B cell (primary cell): ENCODE measurements around the gene APBB3. TPM values are rescaled to one million over a fixed set of nuclear protein-coding genes. Genes with fewer than 3 reads are reported as not detected.
A peak's percentile ranks its signal among the peaks of the same experiment; 100 is the strongest.

Experiments used
- ATAC-seq: fragments of 200-7000 bp; cut with Tn5 transposase; one replicate; pipeline ENCODE4 v1.10.0; 2021; ENCODE audit warnings: low read depth, mild to moderate bottlenecking, moderate number of reproducible peaks, moderate library complexity
- CTCF ChIA-PET: fragments of 350-600 bp; sonication (Branson Sonifier 250); formaldehyde crosslinking; loops from one replicate; lab custom pipeline; 2021; ENCODE audit warnings: antibody characterized with exemption, inconsistent platforms; lab: Charles Lee
- POLR2A ChIA-PET: fragments of 350-600 bp; sonication (Branson Sonifier 250); formaldehyde crosslinking; loops from one replicate; lab custom pipeline; 2021; ENCODE audit warnings: antibody characterized with exemption; lab: Charles Lee
- DNase-seq: peaks from one replicate; pipeline ENCODE4 v3.0.0; 2013
- H2AFZ ChIP-seq: 2 replicates; pipeline ENCODE4 v1.6.1; 2012; ENCODE audit warnings: mild to moderate bottlenecking, low read depth, low read length; ENCODE audit not compliant: insufficient read depth, poor library complexity, severe bottlenecking
- H3K27ac ChIP-seq, 2 donors: 1 replicate in 1 of 2; 2 replicates in 1 of 2; pipeline ENCODE4 v1.5.1; 2012 to 2013; ENCODE audit warnings: low read length in 2 of 2, mild to moderate bottlenecking in 2 of 2, moderate library complexity in 1 of 2
- H3K27me3 ChIP-seq, 4 experiments: fragments of 200-600 bp in 1 of 4; sonication (generic) in 1 of 4; replicated peaks in 1 of 4; 1 replicate in 2 of 4; 2 replicates in 2 of 4; pipeline versions ENCODE4 v1.6.1 to v1.7.0; 2013 to 2016; ENCODE audit warnings: low read length in 3 of 4, mild to moderate bottlenecking in 2 of 4, mixed read lengths in 1 of 4, moderate library complexity in 1 of 4; ENCODE audit not compliant: insufficient read depth in 4 of 4, control insufficient read depth in 3 of 4; ENCODE audit errors: control extremely low read depth in 1 of 4
- H3K36me3 ChIP-seq, 2 experiments: replicated peaks in 1 of 2; 1 replicate in 1 of 2; 2 replicates in 1 of 2; pipeline versions ENCODE4 v1.6.1 to v1.7.1; 2013; ENCODE audit warnings: low read length in 1 of 2; ENCODE audit not compliant: insufficient read depth in 2 of 2, control insufficient read depth in 1 of 2; ENCODE audit errors: control extremely low read depth in 1 of 2, extremely low read depth in 1 of 2
- H3K4me1 ChIP-seq, 2 donors: fragments of 200-600 bp in 1 of 2; sonication (generic) in 1 of 2; 1 replicate in 1 of 2; 2 replicates in 1 of 2; pipeline versions ENCODE4 v1.5.1 to v1.6.1; 2013 to 2017; ENCODE audit warnings: low read length in 2 of 2; ENCODE audit not compliant: control insufficient read depth in 2 of 2, insufficient read depth in 2 of 2
- H3K4me2 ChIP-seq: replicated peaks from 2 replicates; pipeline ENCODE3; 2012; ENCODE audit warnings: mild to moderate bottlenecking, low read depth, low read length; ENCODE audit not compliant: poor library complexity, severe bottlenecking
- H3K4me3 ChIP-seq, 5 experiments: fragments of 200-600 bp in 1 of 5; sonication (generic) in 1 of 5; 1 replicate in 3 of 5; 2 replicates in 2 of 5; pipeline versions ENCODE4 v1.5.1 to v1.7.0; 2011 to 2016; ENCODE audit warnings: low read length in 4 of 5, mild to moderate bottlenecking in 4 of 5, low read depth in 2 of 5, control low read depth in 1 of 5, moderate library complexity in 1 of 5; ENCODE audit not compliant: insufficient read depth in 1 of 5; ENCODE audit errors: control extremely low read depth in 1 of 5, extremely low read depth in 1 of 5
- H3K79me2 ChIP-seq: fragments of 200-600 bp; sonication (generic); one replicate; pipeline ENCODE4 v1.6.0; 2016; ENCODE audit warnings: low read length; ENCODE audit not compliant: control insufficient read depth, insufficient read depth
- H3K9ac ChIP-seq: fragments of 200-600 bp; sonication (generic); 2 replicates; pipeline ENCODE4 v1.6.1; 2017; ENCODE audit warnings: mild to moderate bottlenecking, low read length, moderate library complexity
- H3K9me3 ChIP-seq, 3 donors: one replicate each; pipeline versions ENCODE4 v1.6.1 to v1.7.1; 2013; ENCODE audit warnings: low read length in 2 of 3; ENCODE audit not compliant: control insufficient read depth in 2 of 3, insufficient read depth in 1 of 3; ENCODE audit errors: control extremely low read depth in 1 of 3
- H4K20me1 ChIP-seq: 2 replicates; pipeline ENCODE4 v1.6.0; 2012; ENCODE audit warnings: mild to moderate bottlenecking, low read length; ENCODE audit not compliant: insufficient read depth, control insufficient read depth, poor library complexity, severe bottlenecking
- H3K27ac Mint-ChIP-seq: one replicate; pipeline ENCODE4 v1.8.0; 2021; ENCODE audit warnings: mixed read lengths
- H3K27me3 Mint-ChIP-seq: one replicate; pipeline ENCODE4 v1.8.0; 2021; ENCODE audit warnings: mixed read lengths
- H3K4me1 Mint-ChIP-seq: one replicate; pipeline ENCODE4 v1.8.0; 2021; ENCODE audit warnings: mixed read lengths
- H3K4me3 Mint-ChIP-seq: one replicate; pipeline ENCODE4 v1.8.0; 2021; ENCODE audit warnings: mixed read lengths
- H3K9me3 Mint-ChIP-seq: one replicate; pipeline ENCODE4 v1.8.0; 2022; ENCODE audit warnings: mixed read lengths; ENCODE audit not compliant: insufficient read depth
- EZH2 ChIP-seq: IDR thresholded peaks from 2 replicates; pipeline ENCODE4 v1.6.1; 2012; ENCODE audit warnings: borderline replicate concordance, low read depth, mild to moderate bottlenecking, moderate library complexity, low read length; ENCODE audit not compliant: insufficient read depth, poor library complexity, severe bottlenecking
- WGBS: methylation state at CpG from one replicate; pipeline ENCODE4 v1.1.5; 2013; ENCODE audit warnings: missing lambda C conversion rate; ENCODE audit not compliant: insufficient coverage; 5-methylcytosine and 5-hydroxymethylcytosine counted together
- intact Hi-C: fragments of 100-400 bp; cut with micrococcal nuclease; formaldehyde crosslinking; loops from one replicate; pipeline ENCODE4 v1.10.0; 2022
- polyA plus RNA-seq: library from polyadenylated mRNA; depleted of rRNA; stranded (reverse); fragments of >200 nt; gene quantifications from 2 replicates; pipeline ENCODE4 v1.2.3, GENCODE V29; 2012
- total RNA-seq, 2 donors: library from RNA; stranded (reverse); fragments of 120-200 nt in 1 of 2; gene quantifications; 1 replicate in 1 of 2; 2 replicates in 1 of 2; pipeline versions ENCODE4 v1.2.3 to v1.2.4, GENCODE V29; 2013 to 2022
- TF ChIP-seq, protein P1 (sequence below): fragments of 200-600 bp; IDR thresholded peaks from one replicate; pipeline ENCODE4 v1.8.0; 2022; ENCODE audit warnings: antibody characterized with exemption, mild to moderate bottlenecking

APBB3 gene
- total and polyA plus RNA-seq, 2 donors (not counting 1 experiment from before 2014, with no cell fraction given), result 73.9 to 126 TPM

DNA sequence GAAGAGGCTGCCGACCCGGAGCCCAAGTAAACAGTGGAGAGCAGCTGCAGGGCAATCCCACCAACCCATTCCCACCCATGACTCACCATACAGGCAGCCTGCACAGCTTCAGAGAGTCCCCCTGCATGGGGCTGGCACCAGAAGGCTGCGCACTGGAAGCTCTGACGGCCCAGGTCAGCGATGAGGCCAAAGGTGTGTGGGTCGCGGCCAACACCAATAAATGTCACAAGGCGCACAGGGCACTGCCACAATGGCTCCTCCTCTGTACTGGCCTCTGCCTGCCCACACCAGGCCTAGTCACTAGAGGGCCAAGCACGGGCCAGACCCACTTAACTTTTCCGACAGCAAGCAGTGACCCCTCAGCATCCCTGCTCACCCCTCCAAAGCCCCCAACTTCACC lies 4.2 kb downstream of the APBB3 start:
- ChIA-PET CTCF (no interaction called here), POLR2A (interaction anchor here (1.1 kb wide), 1 partner anchor 78 kb away, joined by 3 read pairs; no protein-coding TSS in a partner anchor)
- Histone ChIP-seq H3K9ac (no peak overlapping the region), H3K4me3 (no peak overlapping the region), H3K4me2 (no peak overlapping the region), H3K36me3 (peaks cover 0 to 9% of the 10 kb centered on the region in 2 experiments), H3K27ac (no peak overlapping the region), H2AFZ (no peak overlapping the region), H3K4me1 (peaks cover 29 to 39% of the 10 kb centered on the region in 2 donors), H3K79me2 (peaks cover 32% of the 10 kb centered on the region), H3K9me3 (no peaks in the 10 kb centered on the region), H4K20me1 (peaks cover 3% of the 10 kb centered on the region), H3K27me3 (no peaks in the 10 kb centered on the region)
- Mint-ChIP-seq H3K27ac (no peak overlapping the region), H3K4me1 (peaks cover 48% of the 10 kb centered on the region), H3K27me3 (no peaks in the 10 kb centered on the region), H3K9me3 (no peaks in the 10 kb centered on the region), H3K4me3 (no peak overlapping the region)
- WGBS, result 94% methylated on average over 10 of the region's 10 CpGs
- no peak for DNase-seq
- no peak for TF ChIP-seq EZH2
- TF ChIP-seq, protein P1, sequence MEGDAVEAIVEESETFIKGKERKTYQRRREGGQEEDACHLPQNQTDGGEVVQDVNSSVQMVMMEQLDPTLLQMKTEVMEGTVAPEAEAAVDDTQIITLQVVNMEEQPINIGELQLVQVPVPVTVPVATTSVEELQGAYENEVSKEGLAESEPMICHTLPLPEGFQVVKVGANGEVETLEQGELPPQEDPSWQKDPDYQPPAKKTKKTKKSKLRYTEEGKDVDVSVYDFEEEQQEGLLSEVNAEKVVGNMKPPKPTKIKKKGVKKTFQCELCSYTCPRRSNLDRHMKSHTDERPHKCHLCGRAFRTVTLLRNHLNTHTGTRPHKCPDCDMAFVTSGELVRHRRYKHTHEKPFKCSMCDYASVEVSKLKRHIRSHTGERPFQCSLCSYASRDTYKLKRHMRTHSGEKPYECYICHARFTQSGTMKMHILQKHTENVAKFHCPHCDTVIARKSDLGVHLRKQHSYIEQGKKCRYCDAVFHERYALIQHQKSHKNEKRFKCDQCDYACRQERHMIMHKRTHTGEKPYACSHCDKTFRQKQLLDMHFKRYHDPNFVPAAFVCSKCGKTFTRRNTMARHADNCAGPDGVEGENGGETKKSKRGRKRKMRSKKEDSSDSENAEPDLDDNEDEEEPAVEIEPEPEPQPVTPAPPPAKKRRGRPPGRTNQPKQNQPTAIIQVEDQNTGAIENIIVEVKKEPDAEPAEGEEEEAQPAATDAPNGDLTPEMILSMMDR, result no peak
- intact Hi-C loops, result loop anchor here (10.0 kb wide), 2 partner anchors 255 to 765 kb away; partner anchors contain the start of genes PFDN1 and TAF7
- no peak for ATAC-seq

DNA sequence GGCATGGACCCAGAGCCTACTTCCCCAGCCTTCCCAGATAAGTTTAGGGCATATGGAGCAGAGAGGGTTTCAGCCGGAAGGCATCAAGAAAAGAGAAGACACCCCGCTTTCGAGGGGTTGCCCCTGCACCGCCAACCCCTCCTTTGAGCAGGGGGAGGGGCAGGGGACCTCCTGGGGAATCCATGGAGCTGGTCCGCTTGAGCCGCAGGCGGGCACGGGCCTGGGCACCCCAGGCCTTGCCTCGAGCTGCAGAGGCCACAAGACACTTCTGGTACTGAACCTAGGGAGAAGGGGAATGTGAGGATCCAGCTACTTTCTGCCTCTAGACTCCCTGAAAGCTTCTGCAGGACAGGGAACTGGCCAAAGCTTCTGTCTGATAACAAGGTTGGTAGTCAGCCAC lies 5.9 kb downstream of the APBB3 start:
- H3K27me3 Mint-ChIP-seq, result no peaks in the 10 kb centered on the region
- Histone ChIP-seq H3K79me2 (peaks cover 36% of the 10 kb centered on the region), H3K4me1 (peaks cover 23 to 30% of the 10 kb centered on the region in 2 donors), H3K4me3 (no peak overlapping the region), H4K20me1 (peaks cover 4% of the 10 kb centered on the region), H3K27ac (no peak overlapping the region), H3K9me3 (no peaks in the 10 kb centered on the region), H2AFZ (no peak overlapping the region), H3K9ac (no peak overlapping the region), H3K4me2 (no peak overlapping the region), H3K27me3 (no peaks in the 10 kb centered on the region), H3K36me3 (peaks cover 0 to 9% of the 10 kb centered on the region in 2 experiments)
- peaks cover 47% of the 10 kb centered on the region for H3K4me1 Mint-ChIP-seq
- H3K9me3 Mint-ChIP-seq, result no peaks in the 10 kb centered on the region
- CTCF ChIA-PET, result no interaction called here
- H3K4me3 Mint-ChIP-seq, result peak overlapping the region; percentile 94
- POLR2A ChIA-PET, result interaction anchor here (0.6 to 2.5 kb wide), 4 partner anchors 10 to 89 kb away, joined by 3 to 35 read pairs (median 4); partner anchors contain the start of genes EIF4EBP3, IK, NDUFA2 and TMCO6
- H3K27ac Mint-ChIP-seq, result no peak overlapping the region
- ATAC-seq, result no peak
- no peak for TF ChIP-seq EZH2
- TF ChIP-seq, protein P1, result no peak
- 95% methylated on average over 4 of the region's 9 CpGs for WGBS
- DNase-seq, result no peak
- intact Hi-C loops, result no loop called here
